DMS79 (cell line): ENCODE data around the gene IGF2BP1.
"Not testable (repeated sequence)": the region's sequence is repeated elsewhere in the genome, so short reads cannot be mapped to it uniquely, and the experiment has no call there.

Experiments
- DNase-seq: peaks from one replicate; lab custom pipeline; 2025; lab: John Stamatoyannopoulos, UW

The IGF2BP1 gene

GRCh38 chr17:49054342-49055092 lies 57.3 kb downstream of the IGF2BP1 start:
- DNase-seq = no peak

- DNase-seq = no peak
Observed at GRCh38 chr17:49055181-49055927, 58.2 kb downstream of the IGF2BP1 start.

GRCh38 chr17:49061524-49061943 lies 64.3 kb downstream of the IGF2BP1 start:
- no peak for DNase-seq

GRCh38 chr17:49063652-49064051 lies 66.5 kb downstream of the IGF2BP1 start:
- no peak for DNase-seq

GRCh38 chr17:49067163-49067562 lies 70.0 kb downstream of the IGF2BP1 start:
- no peak for DNase-seq

- no peak for DNase-seq
Observed at GRCh38 chr17:49069585-49070273, 72.5 kb downstream of the IGF2BP1 start.

- no peak for DNase-seq
Observed at GRCh38 chr17:49071106-49071505, 73.9 kb downstream of the IGF2BP1 start.

- no peak for DNase-seq
Observed at GRCh38 chr17:49074851-49075540, 77.8 kb downstream of the IGF2BP1 start.

- no peak for DNase-seq
Observed at GRCh38 chr17:49076573-49077384, 79.6 kb downstream of the IGF2BP1 start.

GRCh38 chr17:49078248-49078647 lies 81.1 kb downstream of the IGF2BP1 start:
- DNase-seq = no peak

GRCh38 chr17:49079840-49080663 lies 82.9 kb downstream of the IGF2BP1 start:
- no peak for DNase-seq

- no peak for DNase-seq
Observed at GRCh38 chr17:49082231-49082630, 85.0 kb downstream of the IGF2BP1 start.

GRCh38 chr17:49085046-49085445 lies 87.9 kb downstream of the IGF2BP1 start:
- DNase-seq = not testable (repeated sequence)

GRCh38 chr17:49085565-49086315 lies 88.6 kb downstream of the IGF2BP1 start:
- no peak for DNase-seq

- DNase-seq = no peak
Observed at GRCh38 chr17:49086316-49086605, 89.1 kb downstream of the IGF2BP1 start.

- no peak for DNase-seq
Observed at GRCh38 chr17:49086649-49087048, 89.5 kb downstream of the IGF2BP1 start.

- no peak for DNase-seq
Observed at GRCh38 chr17:49089094-49089493, 91.9 kb downstream of the IGF2BP1 start.

- no peak for DNase-seq
Observed at GRCh38 chr17:49090878-49091594, 93.9 kb downstream of the IGF2BP1 start.

GRCh38 chr17:49093131-49093530 lies 95.9 kb downstream of the IGF2BP1 start:
- DNase-seq = no peak
